Lung microvascular endothelial cell (primary cell): ENCODE measurements around the gene EYA2. TPM values are rescaled to one million over a fixed set of nuclear protein-coding genes. Genes with fewer than 3 reads are reported as not detected.
"Not testable (repeated sequence)": the region's sequence is repeated elsewhere in the genome, so short reads cannot be mapped to it uniquely, and the experiment has no call there.

Source experiments
- DNase-seq, 2 donors: peaks; one replicate each; pipeline versions ENCODE4 v3.0.0 to v3.0.0-alpha.2; 2010; ENCODE audit warnings: low read depth in 2 of 2
- total RNA-seq: library from RNA; depleted of rRNA; stranded (reverse); fragments of >200 nt; gene quantifications from 2 replicates; pipeline ENCODE4 v1.2.1, GENCODE V29; 2014

The EYA2 gene, protein sequence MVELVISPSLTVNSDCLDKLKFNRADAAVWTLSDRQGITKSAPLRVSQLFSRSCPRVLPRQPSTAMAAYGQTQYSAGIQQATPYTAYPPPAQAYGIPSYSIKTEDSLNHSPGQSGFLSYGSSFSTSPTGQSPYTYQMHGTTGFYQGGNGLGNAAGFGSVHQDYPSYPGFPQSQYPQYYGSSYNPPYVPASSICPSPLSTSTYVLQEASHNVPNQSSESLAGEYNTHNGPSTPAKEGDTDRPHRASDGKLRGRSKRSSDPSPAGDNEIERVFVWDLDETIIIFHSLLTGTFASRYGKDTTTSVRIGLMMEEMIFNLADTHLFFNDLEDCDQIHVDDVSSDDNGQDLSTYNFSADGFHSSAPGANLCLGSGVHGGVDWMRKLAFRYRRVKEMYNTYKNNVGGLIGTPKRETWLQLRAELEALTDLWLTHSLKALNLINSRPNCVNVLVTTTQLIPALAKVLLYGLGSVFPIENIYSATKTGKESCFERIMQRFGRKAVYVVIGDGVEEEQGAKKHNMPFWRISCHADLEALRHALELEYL
- not detected in 2 replicates for total RNA-seq

DNA sequence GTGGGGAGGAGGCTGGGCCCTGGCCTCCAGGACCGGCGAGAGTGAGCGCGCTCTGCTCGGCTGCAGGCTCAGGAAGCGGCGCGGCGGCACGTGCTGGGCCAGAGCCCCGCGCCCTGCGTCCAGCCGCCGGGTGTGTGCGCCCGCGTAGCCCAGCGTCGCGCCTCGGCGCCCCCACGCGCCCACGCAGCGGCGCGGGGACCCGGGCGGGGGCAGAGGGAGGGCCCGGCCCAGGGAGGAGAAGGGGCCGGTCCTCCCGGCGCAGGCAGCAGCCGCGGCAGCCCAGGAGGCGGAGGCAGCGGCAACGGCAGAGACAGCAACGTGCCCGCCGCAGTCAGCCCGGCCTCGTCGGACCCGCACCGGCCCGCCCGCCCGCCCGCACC lies at the start of gene EYA2:
TSS of gene EYA2 (plus strand) at position 265 of the 380 bp plus-strand sequence. CDS start 95,168 bp downstream, outside the sequence.
- no peak for DNase-seq

DNA sequence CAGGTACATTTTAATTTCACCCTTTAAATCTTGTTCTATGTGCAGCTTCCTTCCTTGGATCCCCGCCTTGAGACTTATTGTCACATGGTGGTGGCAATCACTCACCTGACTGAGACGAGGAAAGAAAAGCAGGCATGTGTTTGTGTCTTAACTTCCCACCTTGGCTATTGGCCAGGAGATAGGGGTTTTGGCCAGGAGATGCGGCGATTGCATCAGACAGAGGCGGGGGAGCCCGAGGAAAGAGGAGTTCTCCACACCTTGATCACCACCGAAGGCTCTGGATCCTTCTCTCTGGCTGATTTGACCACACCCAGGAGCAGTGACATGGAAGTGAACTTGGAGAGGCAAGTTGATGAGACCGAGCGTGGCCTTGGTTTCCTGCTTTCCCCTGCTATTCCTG lies 49.7 kb upstream of the EYA2 start:
- DNase-seq: no peak

DNA sequence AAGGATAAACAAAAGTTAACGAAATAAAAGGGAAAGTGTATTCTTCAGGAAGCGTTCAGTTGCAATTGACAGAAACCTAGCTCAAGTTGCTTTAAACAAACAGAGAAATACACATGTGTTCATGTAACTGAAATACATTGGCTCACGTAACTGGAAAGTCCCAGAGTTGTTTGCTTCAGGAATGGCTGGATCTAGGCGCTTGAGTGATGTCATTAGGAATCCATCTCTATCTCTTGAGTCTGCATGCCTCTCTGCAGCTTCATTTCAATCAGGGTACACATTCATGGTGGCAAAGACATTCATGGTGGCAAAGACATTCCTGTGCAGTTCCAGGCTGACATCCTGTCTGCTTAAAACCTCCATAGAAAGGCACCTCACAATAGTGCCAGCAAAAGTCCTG lies 45.4 kb upstream of the EYA2 start:
- no peak for DNase-seq

DNA sequence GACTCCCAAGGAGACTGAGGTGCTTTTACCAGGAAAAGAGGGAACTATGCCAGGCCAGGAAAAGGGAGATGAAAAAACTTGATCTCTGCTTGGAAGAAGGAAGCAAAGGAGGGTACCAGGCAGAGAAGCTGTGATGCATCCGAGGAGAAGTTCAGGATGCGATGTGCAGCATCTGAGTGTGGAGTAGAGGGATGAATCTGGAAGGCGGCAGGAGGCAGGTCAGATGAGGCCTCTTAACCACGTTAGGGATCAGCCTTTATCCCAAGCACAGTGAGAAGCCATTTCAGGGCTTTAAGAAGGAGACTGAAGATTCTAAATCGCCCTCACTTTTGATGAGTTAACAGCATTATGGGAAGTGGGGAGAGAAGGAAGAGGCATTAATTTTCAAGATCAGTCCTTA lies 44.9 kb upstream of the EYA2 start:
- DNase-seq: no peak

DNA sequence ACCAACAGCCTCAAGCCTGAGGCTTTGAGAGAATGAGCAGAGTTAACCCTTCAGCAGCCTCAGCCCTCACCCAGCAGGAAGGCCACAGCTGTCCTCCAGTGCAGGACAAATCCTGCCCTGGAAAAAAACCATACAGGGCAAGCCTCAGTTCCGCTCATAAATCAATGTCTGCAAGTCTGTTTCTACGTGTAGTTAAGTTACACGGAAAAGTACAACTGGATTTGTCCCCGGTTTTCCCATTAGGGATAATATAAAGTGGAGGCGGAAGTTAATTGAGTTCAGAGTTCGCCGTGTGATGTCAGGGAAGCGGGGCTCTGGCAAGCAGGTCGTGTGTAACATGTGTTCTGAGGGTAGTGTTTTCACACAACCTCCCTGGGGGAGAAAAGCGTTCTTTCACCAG lies 44.2 kb upstream of the EYA2 start:
- DNase-seq: no peak

DNA sequence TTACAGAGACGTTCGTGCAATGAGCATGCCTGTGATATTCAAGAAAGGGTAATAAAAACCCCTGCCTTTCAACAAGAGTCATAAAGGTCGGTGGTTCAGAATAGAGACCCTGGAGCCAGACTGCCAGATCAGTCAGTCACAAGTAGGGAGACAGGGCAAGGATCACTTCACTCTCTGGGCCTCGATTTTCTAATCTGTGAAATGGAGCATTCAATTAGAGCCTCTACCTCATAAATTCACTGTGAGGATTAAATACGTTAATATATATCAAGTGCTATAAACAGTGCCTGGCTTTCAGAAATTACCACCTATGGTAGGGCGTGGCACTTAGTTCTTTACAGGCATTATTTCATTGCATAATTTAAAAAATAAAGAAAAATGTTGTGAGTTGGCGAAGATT lies 43.7 kb upstream of the EYA2 start:
- no peak for DNase-seq

DNA sequence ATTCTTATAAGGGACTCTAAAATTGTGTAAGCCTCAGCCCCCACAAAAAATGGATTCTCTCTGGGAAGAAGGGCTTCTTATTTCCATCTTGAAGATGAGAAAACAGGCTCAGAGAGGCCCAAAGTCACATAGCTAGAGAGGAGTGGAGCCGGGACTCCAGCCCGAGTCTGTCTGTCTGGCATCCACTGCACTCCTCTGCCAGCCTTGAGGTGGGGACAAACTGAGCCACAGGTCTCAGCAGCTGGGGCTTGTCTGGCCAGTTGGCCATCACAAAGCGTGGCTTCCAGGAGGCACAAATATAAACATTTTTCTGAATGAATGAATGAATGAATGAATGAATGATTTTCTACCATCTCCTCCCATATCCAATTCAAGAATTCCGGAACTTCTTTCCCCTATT lies 42.9 kb upstream of the EYA2 start:
- no peak for DNase-seq

DNA sequence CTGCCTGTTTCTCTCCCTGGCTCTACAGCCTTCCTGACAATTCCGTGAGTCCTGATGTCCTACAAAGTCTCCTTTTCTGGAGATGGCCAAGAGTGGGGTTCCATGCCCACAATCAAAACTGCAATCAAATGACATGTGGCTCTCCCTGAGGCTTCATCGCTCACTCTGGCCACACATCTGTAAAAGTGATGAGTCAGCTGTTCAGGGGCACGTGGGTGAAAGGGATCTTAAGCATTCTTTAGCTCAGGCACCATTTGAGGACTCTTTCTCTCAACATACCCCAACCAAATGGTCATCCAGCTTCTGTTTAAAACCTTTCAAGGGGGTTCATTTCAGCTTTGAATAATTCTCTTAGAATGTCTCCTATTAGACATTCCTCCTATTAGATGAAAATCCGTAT lies 42.3 kb upstream of the EYA2 start:
- no peak for DNase-seq

DNA sequence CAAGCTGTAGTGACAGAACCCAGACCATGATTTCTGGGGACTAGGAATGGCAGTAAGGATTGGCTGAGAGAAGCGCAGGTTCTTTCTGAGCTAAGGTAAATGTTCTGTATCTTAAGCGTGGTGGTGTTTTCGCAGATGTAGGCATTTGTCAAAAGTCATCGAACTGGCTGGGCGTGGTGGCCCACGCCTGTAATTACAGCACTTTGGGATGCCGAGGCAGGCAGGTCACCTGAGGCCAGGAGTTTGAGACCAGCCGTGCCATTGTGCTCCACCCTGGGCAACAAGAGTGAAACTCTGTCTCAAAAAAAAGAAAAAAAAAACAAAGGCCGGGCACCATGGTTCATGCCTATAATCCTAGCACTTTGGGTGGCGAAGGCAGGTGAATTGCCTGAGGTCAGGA lies 40.7 kb upstream of the EYA2 start:
- DNase-seq: no peak

DNA sequence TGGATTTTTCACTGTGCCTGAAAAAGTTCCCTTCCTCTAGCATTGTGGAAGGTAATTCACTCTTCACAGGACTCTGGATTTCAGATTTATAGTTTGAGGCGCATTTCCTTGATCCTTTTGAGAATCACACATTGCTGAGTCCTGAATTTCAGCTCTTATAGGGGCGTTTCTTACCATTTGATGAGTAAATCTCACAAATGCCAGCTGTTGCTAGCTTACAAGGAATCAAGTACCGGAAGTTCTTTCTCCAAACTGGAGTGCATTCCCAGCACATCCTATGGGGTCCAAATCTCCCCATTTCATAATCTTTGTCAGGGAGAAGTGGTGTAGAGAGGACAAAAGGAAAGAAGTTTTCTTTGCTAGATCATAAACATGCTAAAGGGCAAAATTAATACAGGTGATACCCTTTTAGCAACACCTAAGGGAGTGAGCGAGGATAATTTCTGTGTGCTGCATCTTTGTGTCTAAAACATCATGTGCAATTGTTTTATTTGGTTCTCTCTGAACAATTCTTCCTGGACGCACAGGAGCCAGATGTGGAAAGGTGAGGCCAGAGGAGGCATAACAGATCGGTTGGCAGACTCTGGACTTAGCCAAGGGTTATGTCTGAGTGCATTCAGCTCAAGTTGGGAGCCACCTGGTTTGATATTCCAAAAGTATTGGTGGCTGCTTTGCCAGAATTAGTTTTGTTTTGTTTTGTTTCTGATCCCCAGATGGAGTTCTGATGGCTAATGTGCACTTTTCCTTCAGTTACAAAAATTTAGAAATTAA lies 37.4 kb upstream of the EYA2 start:
- DNase-seq: no peak

DNA sequence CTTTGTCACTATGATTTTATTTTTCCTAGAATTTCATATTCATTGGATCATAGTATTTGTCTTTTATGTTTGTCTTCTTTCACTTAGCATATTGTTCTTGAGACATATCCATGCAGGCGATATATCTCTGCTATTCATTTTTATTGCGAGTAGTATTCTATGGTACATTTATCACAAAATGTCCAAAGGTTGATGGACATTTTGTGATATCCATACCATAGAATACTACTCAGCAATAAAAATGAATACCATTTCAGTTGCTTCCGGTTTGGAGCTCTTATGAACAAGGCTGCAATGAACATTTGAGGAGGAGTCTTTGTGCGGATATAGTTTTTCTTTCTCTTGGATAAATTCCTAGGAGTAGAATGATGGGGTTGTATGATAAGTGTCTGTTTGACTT lies 28.8 kb upstream of the EYA2 start:
- DNase-seq: no peak

DNA sequence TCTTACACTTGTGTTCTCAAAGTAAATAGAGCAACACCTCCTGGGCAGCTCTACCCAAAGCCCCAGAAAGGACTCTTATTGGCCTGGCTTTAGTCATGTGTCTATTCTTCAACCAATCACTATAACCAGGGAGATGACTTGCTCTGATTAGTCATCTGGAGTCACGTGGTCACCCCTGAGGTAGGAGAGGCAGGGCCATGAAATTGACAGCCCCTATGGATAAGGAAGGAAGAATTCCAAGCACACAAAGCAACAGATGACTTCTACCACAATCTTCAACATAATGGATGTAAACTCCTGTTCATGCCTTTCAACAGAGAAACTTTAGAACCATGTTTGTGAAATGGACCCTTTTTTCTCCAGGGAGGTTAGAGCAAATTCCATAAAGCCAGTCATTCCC lies 24.6 kb upstream of the EYA2 start:
- no peak for DNase-seq

DNA sequence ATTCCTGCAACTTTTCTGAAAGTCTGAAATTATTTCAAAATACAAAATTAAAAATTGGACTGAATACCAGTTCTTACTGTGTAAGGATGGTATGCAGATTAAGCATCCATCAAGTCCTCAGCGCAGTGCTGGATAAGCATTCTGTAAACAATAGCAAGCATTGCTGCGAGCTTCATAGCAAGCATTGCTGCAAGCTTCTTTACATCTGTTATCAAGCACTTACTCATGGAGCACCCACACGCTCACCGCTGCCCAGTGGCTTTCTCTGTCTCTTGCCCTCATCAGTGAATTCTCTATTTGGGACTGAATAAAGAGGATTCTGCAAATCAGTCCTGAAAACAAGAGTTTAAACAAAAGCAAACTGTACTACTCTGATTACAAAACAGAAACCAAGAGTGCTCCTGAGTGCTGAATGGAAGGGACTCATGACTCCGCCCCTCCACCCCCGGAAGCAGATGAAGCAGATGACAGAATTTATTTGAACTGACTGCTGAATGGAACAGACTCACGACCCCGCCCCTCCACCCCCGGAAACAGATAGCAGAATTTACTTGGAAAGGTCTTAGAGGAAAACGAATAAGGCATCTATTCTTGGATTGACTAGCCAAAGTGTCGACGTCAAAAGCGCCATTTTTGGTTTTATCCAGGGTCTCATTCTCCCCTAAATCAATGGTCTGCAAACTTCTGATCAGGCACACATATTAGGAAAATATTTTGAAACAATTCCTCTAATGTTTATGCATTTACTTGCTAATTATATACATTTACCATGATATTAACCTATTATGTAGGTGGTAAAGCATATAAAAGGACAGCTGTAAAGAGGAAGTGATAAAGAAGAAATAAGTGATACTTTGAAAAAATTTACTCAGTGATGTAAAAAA lies 22.1 kb upstream of the EYA2 start:
- no peak for DNase-seq

DNA sequence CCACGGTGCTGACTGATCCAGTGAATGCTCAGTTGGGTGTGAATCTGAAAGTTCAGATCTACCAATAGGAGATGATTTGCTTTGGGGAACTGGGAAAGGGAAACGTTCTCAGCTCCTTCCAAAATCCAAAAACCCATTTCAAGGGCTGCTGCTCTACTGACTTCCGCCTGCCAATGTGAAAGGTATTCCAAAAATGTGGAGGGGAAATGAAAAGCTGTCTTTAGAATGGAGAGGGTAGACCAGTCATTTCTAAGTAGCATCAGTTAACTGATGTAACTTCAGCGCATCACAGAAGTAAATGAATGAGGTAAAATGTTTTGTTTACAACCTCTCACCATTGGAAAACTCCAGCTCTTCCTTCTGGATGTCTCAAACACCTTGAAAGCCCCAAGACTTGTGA lies 19.6 kb upstream of the EYA2 start:
- DNase-seq: no peak

DNA sequence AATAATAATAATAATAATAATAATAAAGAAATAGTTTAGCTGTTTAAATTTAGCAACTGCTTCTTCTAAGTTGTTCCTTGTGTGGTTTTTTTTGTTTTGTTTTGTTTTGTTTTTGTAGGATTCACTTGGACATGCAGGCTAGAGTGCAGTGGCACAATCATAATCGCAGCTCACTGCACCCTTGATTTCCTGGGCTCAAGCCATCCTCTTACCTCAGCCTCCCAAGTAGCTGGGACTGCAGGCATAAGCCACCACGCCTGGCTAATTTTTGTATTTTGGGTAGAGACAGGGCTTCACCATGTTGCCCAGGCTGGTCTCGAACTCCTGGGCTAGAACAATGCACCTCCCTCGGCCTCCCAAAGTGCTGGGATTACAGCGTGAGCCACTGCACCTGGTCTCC lies 15.3 kb upstream of the EYA2 start:
- DNase-seq: no peak

DNA sequence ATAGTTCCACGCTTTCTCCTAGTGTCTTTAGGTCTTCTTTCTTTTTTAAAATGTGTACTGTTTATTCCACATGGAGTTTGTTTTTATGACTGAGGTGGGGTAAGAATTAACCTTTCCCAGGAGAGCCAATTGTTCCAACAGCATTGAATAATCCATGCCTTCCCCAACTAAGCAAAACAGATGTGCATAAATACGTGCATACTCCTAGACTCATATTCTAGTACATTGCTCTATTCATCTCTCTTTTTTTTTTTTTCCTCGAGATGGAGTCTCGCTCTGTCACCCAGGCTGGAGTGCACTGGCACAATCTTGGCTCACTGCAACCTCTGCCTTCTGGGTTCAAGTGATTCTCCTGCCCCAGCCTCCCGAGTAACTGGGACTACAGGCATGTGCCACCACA lies 14.7 kb upstream of the EYA2 start:
- DNase-seq: not testable (repeated sequence)

DNA sequence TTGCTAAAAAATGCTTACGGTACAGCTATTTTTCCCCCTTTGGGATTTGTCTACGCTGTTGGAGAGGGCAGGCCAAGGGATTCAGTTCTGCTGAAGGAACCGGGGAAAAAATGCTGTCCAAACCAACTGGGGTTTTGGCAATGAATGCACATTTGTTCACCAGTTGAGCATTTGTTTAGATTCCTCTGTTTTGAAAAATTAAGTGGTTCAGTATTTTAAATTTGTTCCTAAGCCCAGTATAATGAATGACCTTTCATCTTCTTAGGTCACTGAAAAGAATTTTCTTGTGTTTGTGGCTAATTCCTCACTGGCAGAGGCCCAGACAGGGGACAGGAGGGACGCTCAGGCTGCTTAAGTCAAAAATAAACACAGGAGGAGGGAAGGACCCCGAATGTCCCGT lies 10.8 kb upstream of the EYA2 start:
- no peak for DNase-seq

DNA sequence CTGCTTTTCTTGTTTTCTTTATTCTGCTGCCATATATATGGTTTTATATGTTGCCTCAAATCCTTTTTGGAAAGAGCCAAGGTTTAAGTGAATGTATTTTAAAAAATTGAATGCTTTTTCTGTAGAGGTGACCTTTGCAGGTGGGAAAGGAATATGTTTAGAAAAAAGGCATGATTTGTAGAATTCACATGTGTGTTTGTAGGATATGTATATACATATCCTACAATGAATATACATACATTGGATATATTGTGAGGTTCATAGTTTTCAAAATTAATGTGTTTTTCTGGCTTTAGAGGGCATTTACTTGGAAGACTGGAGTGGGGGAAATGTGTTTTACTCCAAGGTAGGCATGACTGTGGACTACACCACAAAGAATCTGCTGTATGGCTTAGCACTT lies 4.0 kb upstream of the EYA2 start:
- no peak for DNase-seq

DNA sequence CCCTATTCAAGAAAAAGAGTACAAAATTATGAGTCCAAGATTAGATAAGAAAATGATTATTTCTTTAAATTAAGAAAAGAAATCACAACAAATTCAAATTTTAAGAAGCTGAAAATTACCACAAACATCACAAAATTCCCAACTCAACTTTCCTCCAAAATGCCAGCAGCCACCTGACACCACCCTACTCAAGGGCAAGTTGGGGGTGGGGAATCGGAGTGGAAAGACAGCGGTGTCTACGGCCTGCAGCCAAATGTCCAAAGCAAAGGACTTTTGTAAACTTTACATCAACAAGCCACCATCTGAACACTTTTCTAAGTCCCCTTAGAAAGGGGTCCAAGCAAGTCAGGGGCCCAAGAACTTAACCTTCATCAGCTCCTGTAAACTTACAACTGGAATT lies 1.6 kb upstream of the EYA2 start:
- no peak for DNase-seq

DNA sequence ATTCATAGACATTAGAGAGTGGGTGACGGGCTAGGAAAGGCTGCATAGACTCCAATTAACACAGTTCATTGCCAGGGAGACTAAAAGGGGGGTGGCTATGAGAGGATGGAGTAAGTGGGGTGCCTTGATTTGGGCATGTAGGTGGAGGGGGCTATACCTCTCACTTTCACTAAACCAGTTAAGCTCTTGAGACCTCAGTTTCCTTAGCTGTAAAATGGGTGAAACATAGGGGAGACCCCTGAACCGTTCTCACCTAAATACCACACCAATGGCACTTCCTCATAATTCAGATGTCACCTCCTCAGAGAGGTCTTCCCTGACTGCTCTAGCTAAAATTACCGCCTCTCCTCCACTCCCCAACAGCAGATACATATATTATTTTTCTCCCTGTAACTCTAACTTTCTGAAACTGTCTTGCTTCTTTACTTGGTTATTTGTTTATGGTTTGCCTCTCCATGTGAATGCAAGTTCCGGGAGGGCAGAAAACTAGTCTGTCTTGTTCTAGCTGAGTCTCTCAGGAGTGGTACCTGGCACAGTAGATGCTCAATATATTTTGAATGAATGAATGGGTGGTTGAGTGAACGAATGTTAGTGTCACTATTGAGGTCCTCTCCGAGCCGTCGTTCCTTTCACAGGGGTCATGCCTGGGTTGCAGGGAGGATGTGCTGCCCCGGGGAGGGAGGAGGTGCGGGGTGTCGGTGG lies 615 bp upstream of the EYA2 start:
- no peak for DNase-seq
